Astrocyte (in vitro differentiated cells and primary cell): ENCODE results near the gene CDC34.

Experiments
- CTCF ChIP-seq: IDR thresholded peaks from 2 replicates; pipeline ENCODE4 v1.5.1; 2011; ENCODE audit warnings: low read depth, mild to moderate bottlenecking, inconsistent platforms, low read length, moderate library complexity; ENCODE audit not compliant: insufficient read depth
- EZH2 ChIP-seq: IDR thresholded peaks from 2 replicates; pipeline ENCODE4 v1.6.1; 2012; ENCODE audit warnings: mild to moderate bottlenecking, low read length, inconsistent platforms; ENCODE audit not compliant: insufficient read depth

GRCh38 chr19:483332-484072, 48.1 kb upstream of the CDC34 start:
- TF ChIP-seq CTCF (no peak), EZH2 (no peak)
